Measurements from ENCODE around the gene KRT12.
A peak's percentile ranks its signal among the peaks of the same experiment; 100 is the strongest.

Gene KRT12

DNA sequence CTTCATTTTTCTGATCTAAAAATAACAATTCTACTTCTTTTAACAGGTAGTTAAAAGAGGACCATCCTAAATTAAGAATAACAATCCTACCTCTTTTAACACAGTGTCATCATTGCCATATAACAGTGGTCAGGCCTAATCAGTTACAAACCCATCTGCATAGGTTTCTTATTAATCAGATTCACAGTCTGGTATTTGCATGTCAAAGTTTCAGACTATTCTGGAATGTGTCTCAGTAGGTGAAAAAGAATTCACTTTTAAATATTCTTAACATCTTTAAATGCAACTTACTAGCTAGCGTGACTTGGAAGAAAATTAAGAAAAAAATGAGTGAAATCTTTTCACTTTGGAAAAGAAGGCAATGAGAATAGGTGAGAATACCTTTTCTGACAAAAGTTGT is 6.8 kb upstream of the KRT12 start:
- DNase-seq (ENCODE audit: low read depth) = no peak
- H3K4me3 ChIP-seq (ENCODE audit: control insufficient read depth, low read depth, low read length) = no peak overlapping the region
- TF ChIP-seq, protein P1, sequence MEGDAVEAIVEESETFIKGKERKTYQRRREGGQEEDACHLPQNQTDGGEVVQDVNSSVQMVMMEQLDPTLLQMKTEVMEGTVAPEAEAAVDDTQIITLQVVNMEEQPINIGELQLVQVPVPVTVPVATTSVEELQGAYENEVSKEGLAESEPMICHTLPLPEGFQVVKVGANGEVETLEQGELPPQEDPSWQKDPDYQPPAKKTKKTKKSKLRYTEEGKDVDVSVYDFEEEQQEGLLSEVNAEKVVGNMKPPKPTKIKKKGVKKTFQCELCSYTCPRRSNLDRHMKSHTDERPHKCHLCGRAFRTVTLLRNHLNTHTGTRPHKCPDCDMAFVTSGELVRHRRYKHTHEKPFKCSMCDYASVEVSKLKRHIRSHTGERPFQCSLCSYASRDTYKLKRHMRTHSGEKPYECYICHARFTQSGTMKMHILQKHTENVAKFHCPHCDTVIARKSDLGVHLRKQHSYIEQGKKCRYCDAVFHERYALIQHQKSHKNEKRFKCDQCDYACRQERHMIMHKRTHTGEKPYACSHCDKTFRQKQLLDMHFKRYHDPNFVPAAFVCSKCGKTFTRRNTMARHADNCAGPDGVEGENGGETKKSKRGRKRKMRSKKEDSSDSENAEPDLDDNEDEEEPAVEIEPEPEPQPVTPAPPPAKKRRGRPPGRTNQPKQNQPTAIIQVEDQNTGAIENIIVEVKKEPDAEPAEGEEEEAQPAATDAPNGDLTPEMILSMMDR (conservative IDR thresholded peaks at IDR 0.05; ENCODE audit: control insufficient read depth, insufficient read depth, low read depth, low read length) = no peak

DNA sequence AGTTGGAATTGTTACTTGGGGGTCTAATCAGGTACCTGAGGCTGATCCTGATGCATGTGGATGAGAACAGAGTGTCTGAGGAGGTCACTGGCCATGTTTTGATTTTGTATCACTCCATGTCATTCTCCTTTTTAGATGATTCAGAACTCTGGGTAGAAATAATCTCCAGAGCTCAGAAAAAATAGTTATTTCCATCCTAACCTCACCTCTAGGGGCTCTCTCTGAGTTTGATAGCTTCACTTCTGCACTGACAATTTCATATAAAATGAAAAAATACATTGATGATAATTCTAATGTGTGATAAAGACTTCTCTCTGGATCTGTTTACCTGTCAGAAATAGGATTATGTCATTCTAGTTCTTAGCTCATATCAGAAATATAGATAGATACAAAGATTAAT is 6.2 kb upstream of the KRT12 start:
- TF ChIP-seq, protein P1 (conservative IDR thresholded peaks at IDR 0.05; ENCODE audit: control insufficient read depth, insufficient read depth, low read depth, low read length) = no peak
- no peak for DNase-seq (ENCODE audit: low read depth)
- no peak overlapping the region for H3K4me3 ChIP-seq (ENCODE audit: control insufficient read depth, low read depth, low read length)

DNA sequence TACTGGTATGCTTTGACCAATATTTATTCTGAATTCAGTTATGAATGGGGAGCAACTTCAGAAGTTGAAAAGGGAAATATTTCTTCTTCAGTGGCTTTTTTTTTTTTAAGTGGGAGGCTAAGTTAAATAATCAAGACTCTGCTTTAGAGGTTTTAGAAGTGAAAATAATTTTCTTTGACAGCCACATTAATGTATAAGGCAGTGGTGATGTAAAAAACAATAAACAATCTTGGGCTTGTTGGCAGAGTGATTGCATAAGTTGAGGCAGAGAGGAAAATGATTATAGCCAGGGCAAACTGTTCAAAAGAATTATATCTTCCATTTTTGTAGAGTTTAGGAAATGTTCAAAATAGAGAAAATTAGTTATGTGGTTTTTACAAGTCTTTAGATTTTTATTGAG is 5.4 kb upstream of the KRT12 start:
- TF ChIP-seq, protein P1 (conservative IDR thresholded peaks at IDR 0.05; ENCODE audit: control insufficient read depth, insufficient read depth, low read depth, low read length) = no peak
- no peak overlapping the region for H3K4me3 ChIP-seq (ENCODE audit: control insufficient read depth, low read depth, low read length)
- no peak for DNase-seq (ENCODE audit: low read depth)

DNA sequence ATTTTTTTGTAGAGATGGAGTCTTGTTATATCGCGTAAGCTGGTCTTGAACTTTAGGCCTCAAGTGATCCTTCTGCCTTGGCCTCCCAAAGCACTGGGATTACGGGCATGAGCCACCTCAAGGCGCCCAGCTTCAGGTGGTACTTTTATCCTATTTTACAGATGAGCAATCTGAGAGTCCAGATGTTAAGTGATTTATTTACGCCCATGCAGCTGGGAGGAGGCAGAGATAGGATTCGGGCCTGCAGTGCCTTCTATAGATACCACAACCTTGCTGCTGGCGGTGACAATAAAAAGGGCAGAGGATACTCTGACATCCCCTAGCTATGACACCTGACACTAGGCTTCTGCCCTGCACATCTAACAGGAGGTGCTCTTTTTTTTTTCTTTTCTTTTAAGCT is 4.3 kb upstream of the KRT12 start:
- TF ChIP-seq, protein P1 (conservative IDR thresholded peaks at IDR 0.05; ENCODE audit: control insufficient read depth, insufficient read depth, low read depth, low read length) = no peak
- H3K4me3 ChIP-seq (ENCODE audit: control insufficient read depth, low read depth, low read length) = no peak overlapping the region
- DNase-seq (ENCODE audit: low read depth) = no peak

DNA sequence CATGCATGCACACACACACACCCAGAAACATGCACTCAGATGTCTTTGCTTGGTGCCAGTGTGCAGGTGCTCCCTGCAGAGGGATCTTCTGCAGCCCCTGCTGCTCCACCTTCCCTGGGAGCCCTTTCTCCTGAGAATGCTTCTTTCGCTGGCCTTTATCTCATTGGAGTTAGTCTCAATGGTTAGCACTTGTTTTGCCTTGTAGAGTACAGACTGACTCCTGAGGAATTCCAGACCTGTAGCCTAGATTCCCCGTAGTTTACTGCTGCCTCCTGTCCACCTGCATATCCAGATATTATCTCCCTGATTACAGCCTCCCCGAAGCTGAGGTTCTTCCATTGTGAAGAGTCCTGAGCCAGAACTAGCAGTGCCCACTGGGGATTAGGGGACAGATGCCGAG is 3.1 kb upstream of the KRT12 start:
- no peak overlapping the region for H3K4me3 ChIP-seq (ENCODE audit: control insufficient read depth, low read depth, low read length)
- TF ChIP-seq, protein P1 (conservative IDR thresholded peaks at IDR 0.05; ENCODE audit: control insufficient read depth, insufficient read depth, low read depth, low read length) = no peak
- no peak for DNase-seq (ENCODE audit: low read depth)

DNA sequence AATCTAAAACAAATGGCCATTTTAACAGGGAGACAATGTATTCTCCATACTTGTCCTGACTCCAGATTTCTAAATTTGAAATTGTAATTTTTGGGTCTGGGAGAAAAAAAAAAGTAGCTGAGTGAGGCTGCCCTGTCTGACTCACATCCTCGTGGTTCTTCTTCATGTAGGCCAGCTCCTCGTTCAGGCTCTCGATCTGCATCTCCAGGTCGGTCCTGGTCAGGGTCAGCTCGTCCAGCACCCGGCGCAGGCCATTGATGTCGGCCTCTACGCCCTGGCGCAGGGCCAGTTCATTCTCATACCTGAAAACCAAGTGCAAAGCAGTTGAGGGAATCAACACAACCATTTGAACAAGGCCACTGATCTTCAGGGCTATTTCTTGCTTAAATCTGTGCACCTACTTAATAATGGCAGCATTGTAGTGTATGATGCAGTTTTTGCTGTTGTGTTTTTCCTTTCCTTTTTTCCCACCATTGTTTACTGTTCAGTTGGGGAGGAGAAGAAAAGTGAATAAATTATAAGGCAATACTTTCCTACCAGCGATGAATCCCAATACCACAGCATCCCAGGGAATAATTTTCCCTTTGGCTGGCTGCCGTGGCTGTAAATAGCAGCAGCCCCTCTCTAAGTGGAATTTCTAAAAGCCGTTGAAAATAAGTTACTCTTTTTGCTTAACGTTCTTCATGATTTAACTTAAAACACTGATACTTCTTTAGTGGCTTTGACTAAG is 2.2 kb downstream of the KRT12 start:
- no peak overlapping the region for H3K4me3 ChIP-seq (ENCODE audit: control insufficient read depth, low read depth, low read length)
- TF ChIP-seq, protein P1 (conservative IDR thresholded peaks at IDR 0.05; ENCODE audit: control insufficient read depth, insufficient read depth, low read depth, low read length) = no peak
- peak; percentile 38 for DNase-seq (ENCODE audit: low read depth)

All from fibroblast of mammary gland (primary cell).